OCI-LY7 (cell line): ENCODE data around the gene NGDN. TPM values are rescaled to one million over a fixed set of nuclear protein-coding genes. Genes with fewer than 3 reads are reported as not detected.
A peak's percentile ranks its signal among the peaks of the same experiment; 100 is the strongest.

ENCODE experiments used
- BruUV-seq: library from RNA; stranded (reverse); fragments of 400-500 nt; replicated peaks from 2 replicates; lab custom pipeline; 2021; lab: Mats Ljungman, UMichigan
- CTCF ChIA-PET: fragments of 300-600 bp; sonication (Branson Sonifier 250); formaldehyde crosslinking; loops from one replicate; lab custom pipeline; 2022; ENCODE audit warnings: antibody characterized with exemption; ENCODE audit not compliant: unreplicated experiment; lab: Charles Lee
- POLR2A ChIA-PET: fragments of 300-600 bp; sonication (Branson Sonifier 250); formaldehyde crosslinking; loops from one replicate; lab custom pipeline; 2022; ENCODE audit warnings: antibody characterized with exemption; lab: Charles Lee
- DNase-seq: peaks from one replicate; pipeline ENCODE4 v3.0.0-alpha.2; 2015; ENCODE audit warnings: low spot score
- H2AFZ ChIP-seq: fragments of 200-600 bp; sonication (generic), shearing (Covaris generic); 2 replicates; pipeline ENCODE4 v1.6.1; 2014; ENCODE audit warnings: mild to moderate bottlenecking, antibody characterized with exemption, low read length, moderate library complexity
- H3K27ac ChIP-seq: fragments of 200-600 bp; sonication (generic); 2 replicates; pipeline ENCODE4 v1.5.1; 2014; ENCODE audit warnings: mixed run types, low read depth, mild to moderate bottlenecking, moderate library complexity, low read length, inconsistent platforms; ENCODE audit not compliant: poor library complexity, severe bottlenecking
- H3K36me3 ChIP-seq: fragments of 200-600 bp; sonication (generic); 2 replicates; pipeline ENCODE4 v1.6.1; 2014; ENCODE audit warnings: mild to moderate bottlenecking, antibody characterized with exemption, low read length, moderate library complexity, mixed read lengths; ENCODE audit not compliant: insufficient read depth
- H3K4me1 ChIP-seq: fragments of 200-600 bp; sonication (generic); 2 replicates; pipeline ENCODE4 v1.5.1; 2014; ENCODE audit warnings: mild to moderate bottlenecking, low read length; ENCODE audit not compliant: insufficient read depth, poor library complexity, severe bottlenecking
- H3K4me2 ChIP-seq: fragments of 200-600 bp; sonication (generic); 2 replicates; pipeline ENCODE4 v1.6.1; 2014; ENCODE audit warnings: mild to moderate bottlenecking, low read length
- H3K4me3 ChIP-seq: fragments of 200-600 bp; sonication (generic); 2 replicates; pipeline ENCODE4 v1.5.1; 2014; ENCODE audit warnings: mild to moderate bottlenecking, low read depth, low read length; ENCODE audit not compliant: poor library complexity, severe bottlenecking
- H3K79me2 ChIP-seq: fragments of 200-600 bp; sonication (generic); 2 replicates; pipeline ENCODE4 v1.6.1; 2016; ENCODE audit warnings: low read depth, mild to moderate bottlenecking, low read length, moderate library complexity, mixed read lengths; ENCODE audit not compliant: insufficient read depth
- H3K9me2 ChIP-seq: fragments of 200-600 bp; sonication (generic); 2 replicates; pipeline ENCODE4 v1.6.1; 2016; ENCODE audit warnings: mild to moderate bottlenecking, low read length, mixed read lengths; ENCODE audit not compliant: insufficient read depth
- H3K9me3 ChIP-seq: fragments of 200-600 bp; sonication (generic); 2 replicates; pipeline ENCODE4 v1.6.1; 2014; ENCODE audit warnings: mild to moderate bottlenecking, mixed run types, low read length, mixed read lengths
- H4K20me1 ChIP-seq: fragments of 200-600 bp; sonication (generic); 2 replicates; pipeline ENCODE4 v1.6.1; 2014; ENCODE audit warnings: mild to moderate bottlenecking, antibody characterized with exemption, low read length, moderate library complexity, mixed read lengths; ENCODE audit not compliant: insufficient read depth
- EZH2phosphoT487 ChIP-seq: fragments of 200-600 bp; sonication (generic); IDR thresholded peaks from 2 replicates; pipeline ENCODE4 v1.6.1; 2018; ENCODE audit warnings: low read depth, borderline replicate concordance, mild to moderate bottlenecking, mixed run types, antibody characterized with exemption, low read length, moderate library complexity, mixed read lengths
- intact Hi-C: fragments of 100-400 bp; cut with micrococcal nuclease; formaldehyde crosslinking; loops from one replicate; pipeline ENCODE4 v1.10.0; 2022; ENCODE audit not compliant: unreplicated experiment
- total RNA-seq, 2 experiments: library from RNA; depleted of rRNA in 1 of 2; stranded (reverse); fragments of >200 nt in 1 of 2; shearing (Covaris generic) in 1 of 2; gene quantifications; 2 replicates each; pipeline ENCODE4 v1.2.3, GENCODE V29; 2014 to 2022
- TF ChIP-seq, protein P1 (sequence below): fragments of 200-600 bp; sonication (generic); conservative IDR thresholded peaks from 2 replicates; pipeline ENCODE4 v1.5.1; 2014; ENCODE audit warnings: mild to moderate bottlenecking, antibody characterized with exemption, low read length, moderate library complexity, mixed read lengths

Gene NGDN
- total RNA-seq, 2 experiments from 2014 or later = 53.6 to 57.5 TPM

DNA sequence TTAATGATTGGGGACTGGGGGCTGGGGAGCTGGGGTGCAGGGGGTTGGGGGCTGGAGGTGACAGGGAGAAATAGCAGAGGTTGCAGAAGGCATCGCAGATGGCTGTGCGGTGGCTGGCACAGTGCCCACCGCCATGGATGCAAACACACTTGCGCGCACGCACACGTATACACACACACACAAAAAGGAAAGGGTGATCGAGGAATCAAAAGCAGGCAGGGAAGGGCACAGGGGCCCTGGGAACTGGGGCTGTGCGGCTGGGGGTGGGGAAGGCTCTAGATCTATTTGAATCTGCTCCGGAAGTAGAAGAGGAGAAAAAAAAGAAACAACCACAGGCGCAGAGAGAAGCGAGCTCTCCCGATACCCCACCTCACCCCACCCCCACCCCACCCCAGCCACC is 42.7 kb downstream of the NGDN start:
- H3K9me2 ChIP-seq = no peaks in the 10 kb centered on the region
- peak overlapping the region; percentile 20; the same call in 1 of the 2 replicates for H3K4me2 ChIP-seq
- ChIA-PET CTCF (interaction anchor here (0.6 kb wide), 1 partner anchor 30 kb away, joined by 3 read pairs; no protein-coding TSS in a partner anchor), POLR2A (interaction anchor here (0.6 kb wide), 1 partner anchor 119 kb away, joined by 3 read pairs; no protein-coding TSS in a partner anchor)
- no peaks in the 10 kb centered on the region for H3K79me2 ChIP-seq
- H3K9me3 ChIP-seq = no peaks in the 10 kb centered on the region
- no peak overlapping the region for H2AFZ ChIP-seq
- H3K4me1 ChIP-seq = peaks cover 4% of the 10 kb centered on the region
- intact Hi-C loops = no loop called here
- no peak overlapping the region for H3K4me3 ChIP-seq
- no peak overlapping the region for H3K27ac ChIP-seq
- no peaks in the 10 kb centered on the region for H4K20me1 ChIP-seq
- no peaks in the 10 kb centered on the region for H3K36me3 ChIP-seq
- BruUV-seq = no TSS peak
- DNase-seq = peak; percentile 4
- TF ChIP-seq, protein P1, sequence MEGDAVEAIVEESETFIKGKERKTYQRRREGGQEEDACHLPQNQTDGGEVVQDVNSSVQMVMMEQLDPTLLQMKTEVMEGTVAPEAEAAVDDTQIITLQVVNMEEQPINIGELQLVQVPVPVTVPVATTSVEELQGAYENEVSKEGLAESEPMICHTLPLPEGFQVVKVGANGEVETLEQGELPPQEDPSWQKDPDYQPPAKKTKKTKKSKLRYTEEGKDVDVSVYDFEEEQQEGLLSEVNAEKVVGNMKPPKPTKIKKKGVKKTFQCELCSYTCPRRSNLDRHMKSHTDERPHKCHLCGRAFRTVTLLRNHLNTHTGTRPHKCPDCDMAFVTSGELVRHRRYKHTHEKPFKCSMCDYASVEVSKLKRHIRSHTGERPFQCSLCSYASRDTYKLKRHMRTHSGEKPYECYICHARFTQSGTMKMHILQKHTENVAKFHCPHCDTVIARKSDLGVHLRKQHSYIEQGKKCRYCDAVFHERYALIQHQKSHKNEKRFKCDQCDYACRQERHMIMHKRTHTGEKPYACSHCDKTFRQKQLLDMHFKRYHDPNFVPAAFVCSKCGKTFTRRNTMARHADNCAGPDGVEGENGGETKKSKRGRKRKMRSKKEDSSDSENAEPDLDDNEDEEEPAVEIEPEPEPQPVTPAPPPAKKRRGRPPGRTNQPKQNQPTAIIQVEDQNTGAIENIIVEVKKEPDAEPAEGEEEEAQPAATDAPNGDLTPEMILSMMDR = no peak

DNA sequence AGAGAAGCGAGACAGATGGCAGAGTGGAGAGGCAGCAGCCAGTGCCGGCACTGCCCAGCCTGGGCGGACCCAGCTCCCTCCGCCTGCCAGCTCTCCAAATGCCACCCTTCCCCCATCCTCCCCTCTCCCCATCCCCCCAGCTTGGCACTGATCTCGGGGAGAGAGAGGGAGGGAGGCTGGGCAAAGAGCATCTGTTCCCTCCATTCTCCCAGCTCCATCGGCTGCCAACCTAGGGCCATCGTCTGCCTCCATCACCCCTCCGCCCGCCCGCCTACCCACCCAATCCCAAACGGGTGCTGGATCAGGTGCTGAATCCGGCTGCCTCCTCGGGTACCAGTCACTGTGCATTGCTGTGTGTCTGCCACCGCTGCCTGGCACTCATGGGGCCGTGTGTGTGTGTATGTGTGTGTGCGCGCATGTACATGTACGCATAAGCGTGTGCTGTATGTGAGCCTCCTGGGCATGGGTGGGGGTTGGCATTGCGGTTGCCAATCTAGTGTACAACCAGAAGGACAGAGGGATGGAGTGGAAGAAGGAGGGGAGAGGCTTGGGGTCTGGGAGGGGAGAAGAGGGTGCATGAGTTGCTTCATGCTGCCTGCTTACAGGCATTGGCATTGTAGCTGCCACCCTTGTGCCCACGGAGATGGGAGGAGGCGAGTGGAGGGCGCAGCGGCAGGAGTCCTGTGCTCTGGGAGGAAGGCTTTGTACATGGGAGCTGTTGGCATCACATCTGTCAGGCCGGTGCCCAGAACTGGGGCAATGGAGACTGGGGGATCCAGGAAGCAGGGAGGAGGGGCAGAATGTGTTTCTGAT is 43.7 kb downstream of the NGDN start:
- Histone ChIP-seq H3K4me1 (peaks cover 4% of the 10 kb centered on the region), H3K36me3 (no peaks in the 10 kb centered on the region), H3K9me3 (no peaks in the 10 kb centered on the region), H4K20me1 (no peaks in the 10 kb centered on the region), H3K79me2 (no peaks in the 10 kb centered on the region), H3K4me3 (no peak overlapping the region), H3K9me2 (no peaks in the 10 kb centered on the region), H3K4me2 (no peak overlapping the region), H3K27ac (no peak overlapping the region), H2AFZ (no peak overlapping the region)
- no peak for DNase-seq
- POLR2A ChIA-PET = no interaction called here
- intact Hi-C loops = no loop called here
- no TSS peak for BruUV-seq
- no peak for TF ChIP-seq EZH2phosphoT487
- TF ChIP-seq, protein P1 = no peak
- CTCF ChIA-PET = no interaction called here
